A549 (cell line): ENCODE results near the gene BPGM. TPM values are rescaled to one million over a fixed set of nuclear protein-coding genes. Genes with fewer than 3 reads are reported as not detected.

Source experiments
- ATAC-seq, 2 experiments: fragments of 200-7000 bp in 1 of 2; fragments of >200 bp in 1 of 2; cut with Nextera tagmentation in 1 of 2; cut with Tn5 transposase in 1 of 2; 3 replicates each; pipeline versions ENCODE4 v1.8.0 to v1.9.1; 2018 to 2020; ENCODE audit warnings: mild to moderate bottlenecking in 1 of 2, moderate library complexity in 1 of 2
- CTCF ChIA-PET: fragments of 300-600 bp; sonication (Branson Sonifier 250); formaldehyde crosslinking; extraction: SDS; loops from one replicate; lab custom pipeline; 2021; ENCODE audit warnings: antibody characterized with exemption, inconsistent platforms; lab: Yijun Ruan, JAX
- POLR2A ChIA-PET: fragments of 350-600 bp; formaldehyde crosslinking; extraction: SDS; loops from one replicate; lab custom pipeline; 2021; ENCODE audit warnings: antibody characterized with exemption, inconsistent platforms; lab: Yijun Ruan, JAX
- DNase-seq, 2 experiments: peaks; one replicate each; pipeline versions ENCODE4 v3.0.0 to v3.0.0-alpha.2; 2011 to 2016; ENCODE audit warnings: low read depth in 1 of 2, low spot score in 1 of 2
- FAIRE-seq: peaks from 2 replicates; lab custom pipeline; 2011; peaks lifted over from hg19 to GRCh38; lab: Jason Lieb, UNC
- H3K27ac ChIP-seq, 2 experiments: fragments of >200 bp; sonication (Bioruptor Twin); formaldehyde crosslinking; 3 replicates each; pipeline ENCODE4 v1.5.1; 2016 to 2017
- H3K4me1 ChIP-seq: fragments of >200 bp; sonication (Bioruptor Twin); formaldehyde crosslinking; 3 replicates; pipeline ENCODE4 v1.6.1; 2016
- H3K4me2 ChIP-seq: fragments of >200 bp; sonication (Bioruptor Twin); formaldehyde crosslinking; 3 replicates; pipeline ENCODE4 v1.6.1; 2016
- H3K4me3 ChIP-seq: fragments of >200 bp; sonication (Bioruptor Twin); formaldehyde crosslinking; 3 replicates; pipeline ENCODE4 v1.5.1; 2016
- H3K9me3 ChIP-seq: fragments of >200 bp; sonication (Bioruptor Twin); formaldehyde crosslinking; 3 replicates; pipeline ENCODE4 v1.6.1; 2016
- CBX8 ChIP-seq: fragments of 200-600 bp; sonication (generic); IDR thresholded peaks from 2 replicates; pipeline ENCODE4 v1.6.1; 2016
- CEBPB ChIP-seq, 2 experiments: fragments of >200 bp in 1 of 2; sonication (Bioruptor Twin) in 1 of 2; formaldehyde crosslinking in 1 of 2; IDR thresholded peaks; 2 replicates each; pipeline ENCODE4 v1.6.1; 2012 to 2016
- CHD4 ChIP-seq: fragments of 200-600 bp; sonication (generic); IDR thresholded peaks from 2 replicates; pipeline ENCODE4 v1.6.1; 2016; ENCODE audit warnings: antibody characterized with exemption, mild to moderate bottlenecking, borderline replicate concordance
- EHF ChIP-seq: fragments of 250-450 bp; sonication (Bioruptor Pico); IDR thresholded peaks from 2 replicates; pipeline ENCODE4 v1.5.0; 2020; ENCODE audit warnings: mild to moderate bottlenecking
- EHMT2 ChIP-seq: fragments of 200-600 bp; sonication (generic); IDR thresholded peaks from 2 replicates; pipeline ENCODE4 v1.6.1; 2016; ENCODE audit warnings: antibody characterized with exemption, low read depth, mild to moderate bottlenecking, moderate library complexity
- EP300 ChIP-seq, 2 experiments: fragments of >200 bp; sonication (Bioruptor Twin); formaldehyde crosslinking; IDR thresholded peaks; 2 replicates in 1 of 2; 3 replicates in 1 of 2; pipeline ENCODE4 v1.6.1; 2016 to 2017
- FOSL2 ChIP-seq, 2 experiments: fragments of 450-650 bp in 1 of 2; fragments of >200 bp in 1 of 2; sonication (Bioruptor Twin) in 1 of 2; formaldehyde crosslinking; IDR thresholded peaks; 2 replicates each; pipeline versions ENCODE4 v1.5.0 to v1.6.1; 2016 to 2020; ENCODE audit warnings: mild to moderate bottlenecking in 1 of 2, moderate library complexity in 1 of 2
- JUNB ChIP-seq: fragments of >200 bp; sonication (Bioruptor Twin); formaldehyde crosslinking; IDR thresholded peaks from 2 replicates; pipeline ENCODE4 v1.6.1; 2016
- KDM5A ChIP-seq: fragments of 200-600 bp; sonication (generic); IDR thresholded peaks from 2 replicates; pipeline ENCODE4 v1.6.1; 2016; ENCODE audit warnings: antibody characterized with exemption, mild to moderate bottlenecking
- MAZ ChIP-seq: fragments of 150-350 bp; IDR thresholded peaks from 2 replicates; pipeline ENCODE4 v1.6.1; 2014; ENCODE audit warnings: antibody characterized with exemption, low read depth, low read length, borderline replicate concordance
- MYC ChIP-seq: IDR thresholded peaks from 2 replicates; pipeline ENCODE4 v1.6.1; 2012; ENCODE audit warnings: mild to moderate bottlenecking, inconsistent platforms, low read length, improper control_type of control experiment, borderline replicate concordance
- RNF2 ChIP-seq: fragments of 200-600 bp; sonication (generic); IDR thresholded peaks from 2 replicates; pipeline ENCODE4 v1.6.1; 2016; ENCODE audit warnings: low read depth, mild to moderate bottlenecking, antibody characterized with exemption, moderate library complexity, borderline replicate concordance
- SMC3 ChIP-seq: fragments of >200 bp; sonication (Bioruptor Twin); formaldehyde crosslinking; IDR thresholded peaks from 3 replicates; pipeline ENCODE4 v1.6.1; 2018; ENCODE audit warnings: inconsistent platforms
- USF2 ChIP-seq: fragments of 450-650 bp; IDR thresholded peaks from 2 replicates; pipeline ENCODE4 v1.6.1; 2014; ENCODE audit warnings: antibody characterized with exemption
- ZC3H11A ChIP-seq: fragments of 450-650 bp; IDR thresholded peaks from 2 replicates; pipeline ENCODE4 v1.6.1; 2014; ENCODE audit warnings: antibody characterized with exemption, mild to moderate bottlenecking
- ZNF302 ChIP-seq: fragments of 250-450 bp; sonication (Bioruptor Pico); IDR thresholded peaks from 2 replicates; pipeline ENCODE4 v1.9.0; 2021; ENCODE audit warnings: inconsistent platforms, mild to moderate bottlenecking, moderate library complexity
- WGBS: methylation state at CpG from one replicate; pipeline ENCODE4 v1.1.6; 2017; ENCODE audit errors: missing lambda C conversion rate; 5-methylcytosine and 5-hydroxymethylcytosine counted together
- polyA plus RNA-seq, 4 experiments: library from polyadenylated mRNA; depleted of rRNA in 3 of 4; stranded (reverse); fragments of >200 nt; fragmentation: RNase III in 1 of 4; extraction: RNeasy Plus Mini Kit Qiagen cat#74134 plus additional on column Dnase treatment in 1 of 4; gene quantifications; 2 replicates in 3 of 4; 3 replicates in 1 of 4; pipeline ENCODE4 v1.2.3, GENCODE V29; 2011 to 2017

BPGM gene
- polyA plus RNA-seq, 2 of the 4 experiments (the other 2 are of a cell fraction) = 19.4 to 28.3 TPM

- ATAC-seq = no peak
- ChIA-PET POLR2A (no interaction called here), CTCF (interaction anchor here (0.7 to 5.7 kb wide), 4 partner anchors 10 to 652 kb away, joined by 3 to 63 read pairs (median 4); no protein-coding TSS in a partner anchor)
- WGBS = 67% methylated on average over 7 of the region's 7 CpGs
- no peak for FAIRE-seq
- no peak overlapping the region for H3K27ac ChIP-seq
- DNase-seq = no peak
- H3K4me3 ChIP-seq = no peak overlapping the region
- no peak for TF ChIP-seq KDM5A
- TF ChIP-seq CHD4 = no peak
- TF ChIP-seq JUNB = no peak
- TF ChIP-seq EHF (CRISPR knock-in tag) = no peak
- TF ChIP-seq RNF2 = no peak
- no peak for TF ChIP-seq USF2
- no peak overlapping the region for H3K4me2 ChIP-seq
- 0 out of 3 replicates have a peak, but pooled peaks cover 3% of the 10 kb centered on the region for H3K9me3 ChIP-seq
- H3K4me1 ChIP-seq = peaks cover 24% of the 10 kb centered on the region
These were observed 24.2 kb upstream of the BPGM start for GRCh38 chr7:134622303-134622995.

GRCh38 chr7:134623193-134623592, 23.5 kb upstream of the BPGM start:
- POLR2A ChIA-PET = no interaction called here
- no peak overlapping the region for H3K4me2 ChIP-seq
- CTCF ChIA-PET = interaction anchor here (0.7 to 5.7 kb wide), 8 partner anchors 9 to 651 kb away, joined by 3 to 63 read pairs (median 4); partner anchors contain the start of genes AKR1B1 and BPGM
- no peak overlapping the region for H3K4me3 ChIP-seq
- FAIRE-seq = peak; percentile 68
- H3K9me3 ChIP-seq = 0 out of 3 replicates have a peak, but pooled peaks cover 3% of the 10 kb centered on the region
- H3K27ac ChIP-seq = no peak overlapping the region
- WGBS = 41% methylated on average over 2 of the region's 2 CpGs
- TF ChIP-seq MYC (no peak), CEBPB (IDR thresholded peaks at IDR 0.05) (no peak), KDM5A (no peak), FOSL2 (IDR thresholded peaks at IDR 0.05) (no peak), FOSL2 (CRISPR knock-in tag; IDR thresholded peaks at IDR 0.05) (no peak)
- peaks cover 24% of the 10 kb centered on the region for H3K4me1 ChIP-seq
- no peak for DNase-seq
- ATAC-seq = no peak

GRCh38 chr7:134625550-134625949, 21.1 kb upstream of the BPGM start:
- Histone ChIP-seq H3K4me2 (no peak overlapping the region), H3K27ac (no peak overlapping the region), H3K4me1 (peaks cover 2% of the 10 kb centered on the region), H3K9me3 (no peaks in the 10 kb centered on the region), H3K4me3 (no peak overlapping the region)
- no peak for DNase-seq
- WGBS = 40% methylated on average over 3 of the region's 3 CpGs
- ChIA-PET CTCF (interaction anchor here (1.0 to 2.1 kb wide), 5 partner anchors 8 to 193 kb away, joined by 3 to 11 read pairs (median 6); partner anchors contain the start of gene BPGM), POLR2A (no interaction called here)
- FAIRE-seq = peak; percentile 70
- ATAC-seq = no peak
- TF ChIP-seq SMC3 (no peak), RNF2 (peak; percentile 99), CBX8 (peak; percentile 96)

- ChIA-PET POLR2A (no interaction called here), CTCF (interaction anchor here (1.4 kb wide), 1 partner anchor 59 kb away, joined by 3 read pairs; no protein-coding TSS in a partner anchor)
- no peaks in the 10 kb centered on the region for H3K4me1 ChIP-seq
- H3K27ac ChIP-seq = no peak overlapping the region
- H3K4me2 ChIP-seq = no peak overlapping the region
- ATAC-seq (no peak), DNase-seq (no peak), FAIRE-seq (peak; percentile 59)
- 86% methylated on average over 2 of the region's 2 CpGs for WGBS
- TF ChIP-seq MAZ (no peak), ZC3H11A (no peak), ZNF302 (CRISPR knock-in tag) (no peak), MYC (no peak), EHMT2 (no peak), EP300 (IDR thresholded peaks at IDR 0.05) (no peak)
- no peaks in the 10 kb centered on the region for H3K9me3 ChIP-seq
- H3K4me3 ChIP-seq = no peak overlapping the region
These were observed 19.4 kb upstream of the BPGM start for GRCh38 chr7:134627109-134627774.
